SK-N-SH (cell line): ENCODE data around the gene KRTAP12-1.

Experiments
- EZH2phosphoT487 ChIP-seq: fragments of 200-600 bp; sonication (generic); IDR thresholded peaks from 2 replicates; pipeline ENCODE4 v1.6.1; 2017; ENCODE audit warnings: low read depth, mixed run types, mild to moderate bottlenecking, antibody characterized with exemption, moderate library complexity, borderline replicate concordance
- RCOR1 ChIP-seq: fragments of 150-350 bp; IDR thresholded peaks from 2 replicates; pipeline ENCODE4 v1.6.1; 2017; ENCODE audit warnings: antibody characterized with exemption, low read length
- SMC3 ChIP-seq: IDR thresholded peaks from 2 replicates; pipeline ENCODE4 v1.6.1; 2012; ENCODE audit warnings: low read depth, low read length, improper control_type of control experiment
- TF ChIP-seq, protein P1 (sequence below): fragments of 200-600 bp; sonication (generic); IDR thresholded peaks from 2 replicates; pipeline ENCODE4 v1.6.1; 2017; ENCODE audit warnings: antibody characterized with exemption, mild to moderate bottlenecking, moderate library complexity
- TF ChIP-seq, protein P2 (sequence below): IDR thresholded peaks from 2 replicates; pipeline ENCODE4 v1.4.0; 2012; ENCODE audit warnings: low read depth
- TF ChIP-seq, protein P3 (sequence below): IDR thresholded peaks from 2 replicates; pipeline ENCODE4 v1.4.0; 2012; ENCODE audit warnings: low read depth, borderline replicate concordance

DNA sequence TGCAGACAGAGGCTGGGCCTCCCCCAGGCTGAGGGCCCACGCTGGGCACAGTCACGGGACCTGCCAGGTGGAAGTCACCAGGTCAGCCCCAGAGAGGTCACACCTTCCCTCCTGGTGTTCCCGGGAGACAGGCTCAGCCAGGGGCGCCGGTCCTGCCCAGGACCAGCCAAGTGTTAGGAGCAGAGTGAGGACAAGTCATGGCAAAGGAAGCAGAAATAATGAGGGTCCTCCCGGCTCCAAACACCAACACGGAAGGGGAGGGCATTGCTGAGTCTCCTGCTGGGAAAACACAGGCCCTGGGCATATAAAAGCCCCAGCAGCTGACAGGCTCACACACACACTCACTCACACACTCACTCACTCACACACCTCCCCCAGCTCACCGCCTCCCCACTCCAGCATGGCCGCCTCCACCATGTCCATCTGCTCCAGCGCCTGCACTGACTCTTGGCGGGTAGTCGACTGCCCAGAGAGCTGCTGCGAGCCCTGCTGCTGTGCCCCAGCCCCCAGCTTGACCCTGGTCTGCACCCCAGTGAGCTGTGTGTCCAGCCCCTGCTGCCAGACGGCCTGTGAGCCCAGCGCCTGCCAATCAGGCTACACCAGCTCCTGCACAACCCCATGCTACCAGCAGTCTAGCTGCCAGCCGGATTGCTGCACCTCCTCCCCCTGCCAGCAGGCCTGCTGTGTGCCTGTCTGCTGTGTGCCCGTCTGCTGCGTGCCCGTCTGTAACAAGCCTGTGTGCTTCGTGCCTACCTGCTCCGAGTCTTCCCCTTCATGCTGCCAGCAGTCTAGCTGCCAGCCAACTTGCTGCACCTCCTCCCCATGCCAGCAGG, 44.7 kb downstream of the KRTAP12-1 start, which contains the start of gene KRTAP10-10:
- TF ChIP-seq, protein P1, sequence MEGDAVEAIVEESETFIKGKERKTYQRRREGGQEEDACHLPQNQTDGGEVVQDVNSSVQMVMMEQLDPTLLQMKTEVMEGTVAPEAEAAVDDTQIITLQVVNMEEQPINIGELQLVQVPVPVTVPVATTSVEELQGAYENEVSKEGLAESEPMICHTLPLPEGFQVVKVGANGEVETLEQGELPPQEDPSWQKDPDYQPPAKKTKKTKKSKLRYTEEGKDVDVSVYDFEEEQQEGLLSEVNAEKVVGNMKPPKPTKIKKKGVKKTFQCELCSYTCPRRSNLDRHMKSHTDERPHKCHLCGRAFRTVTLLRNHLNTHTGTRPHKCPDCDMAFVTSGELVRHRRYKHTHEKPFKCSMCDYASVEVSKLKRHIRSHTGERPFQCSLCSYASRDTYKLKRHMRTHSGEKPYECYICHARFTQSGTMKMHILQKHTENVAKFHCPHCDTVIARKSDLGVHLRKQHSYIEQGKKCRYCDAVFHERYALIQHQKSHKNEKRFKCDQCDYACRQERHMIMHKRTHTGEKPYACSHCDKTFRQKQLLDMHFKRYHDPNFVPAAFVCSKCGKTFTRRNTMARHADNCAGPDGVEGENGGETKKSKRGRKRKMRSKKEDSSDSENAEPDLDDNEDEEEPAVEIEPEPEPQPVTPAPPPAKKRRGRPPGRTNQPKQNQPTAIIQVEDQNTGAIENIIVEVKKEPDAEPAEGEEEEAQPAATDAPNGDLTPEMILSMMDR, result no peak
- no peak for TF ChIP-seq RCOR1
- TF ChIP-seq EZH2phosphoT487, result no peak
- TF ChIP-seq, protein P2, sequence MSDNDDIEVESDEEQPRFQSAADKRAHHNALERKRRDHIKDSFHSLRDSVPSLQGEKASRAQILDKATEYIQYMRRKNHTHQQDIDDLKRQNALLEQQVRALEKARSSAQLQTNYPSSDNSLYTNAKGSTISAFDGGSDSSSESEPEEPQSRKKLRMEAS, result no peak
- TF ChIP-seq, protein P3, sequence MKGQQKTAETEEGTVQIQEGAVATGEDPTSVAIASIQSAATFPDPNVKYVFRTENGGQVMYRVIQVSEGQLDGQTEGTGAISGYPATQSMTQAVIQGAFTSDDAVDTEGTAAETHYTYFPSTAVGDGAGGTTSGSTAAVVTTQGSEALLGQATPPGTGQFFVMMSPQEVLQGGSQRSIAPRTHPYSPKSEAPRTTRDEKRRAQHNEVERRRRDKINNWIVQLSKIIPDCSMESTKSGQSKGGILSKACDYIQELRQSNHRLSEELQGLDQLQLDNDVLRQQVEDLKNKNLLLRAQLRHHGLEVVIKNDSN, result no peak
- no peak for TF ChIP-seq SMC3
